Liver (tissue), 9 donors: ENCODE results near the gene HNRNPDL. TPM values are rescaled to one million over a fixed set of nuclear protein-coding genes. Genes with fewer than 3 reads are reported as not detected.

ENCODE experiments used
- DNase-seq: peaks from one replicate; pipeline ENCODE4 v3.0.0-alpha.2; 2017; ENCODE audit warnings: low spot score
- H3K27ac ChIP-seq, 2 donors: one replicate each; pipeline ENCODE4 v1.7.0; 2013; ENCODE audit warnings: inconsistent platforms in 2 of 2, low read length in 2 of 2, control low read depth in 1 of 2, low read depth in 1 of 2, mild to moderate bottlenecking in 1 of 2
- H3K27me3 ChIP-seq, 4 donors: one replicate each; pipeline versions ENCODE4 v1.6.1 to v1.7.0; 2013; ENCODE audit warnings: low read length in 3 of 4, inconsistent platforms in 1 of 4, mild to moderate bottlenecking in 1 of 4, moderate library complexity in 1 of 4; ENCODE audit not compliant: control insufficient read depth in 4 of 4, insufficient read depth in 4 of 4
- H3K36me3 ChIP-seq, 4 donors: one replicate each; pipeline versions ENCODE4 v1.6.1 to v1.7.0; 2013; ENCODE audit warnings: low read length in 3 of 4, mild to moderate bottlenecking in 3 of 4, low read depth in 1 of 4, moderate library complexity in 1 of 4; ENCODE audit not compliant: control insufficient read depth in 4 of 4, insufficient read depth in 3 of 4
- H3K4me1 ChIP-seq, 4 donors: one replicate each; pipeline versions ENCODE4 v1.6.1 to v1.7.0; 2013; ENCODE audit warnings: low read length in 3 of 4, mild to moderate bottlenecking in 3 of 4, moderate library complexity in 1 of 4; ENCODE audit not compliant: control insufficient read depth in 4 of 4, insufficient read depth in 4 of 4
- H3K4me3 ChIP-seq, 3 donors: one replicate each; pipeline versions ENCODE4 v1.6.1 to v1.7.0; 2013; ENCODE audit warnings: low read length in 3 of 3, control low read depth in 1 of 3, low read depth in 1 of 3, mild to moderate bottlenecking in 1 of 3
- H3K9ac ChIP-seq, 2 donors: one replicate each; pipeline ENCODE4 v1.7.0; 2013; ENCODE audit warnings: low read length in 2 of 2, mild to moderate bottlenecking in 2 of 2, moderate library complexity in 2 of 2, control low read depth in 1 of 2, low read depth in 1 of 2
- H3K9me3 ChIP-seq, 4 donors: one replicate each; pipeline versions ENCODE4 v1.6.1 to v1.7.0; 2013; ENCODE audit warnings: low read length in 3 of 4; ENCODE audit not compliant: control insufficient read depth in 4 of 4
- EGR1 ChIP-seq, 2 donors: IDR thresholded peaks; 2 replicates each; pipeline ENCODE4 v1.6.1; 2016 to 2018; ENCODE audit warnings: antibody characterized with exemption in 2 of 2, low read depth in 2 of 2
- FOXA1 ChIP-seq: IDR thresholded peaks from 2 replicates; pipeline ENCODE4 v1.6.1; 2016; ENCODE audit warnings: antibody characterized with exemption
- FOXA2 ChIP-seq: IDR thresholded peaks from 2 replicates; pipeline ENCODE4 v1.6.1; 2016; ENCODE audit warnings: antibody characterized with exemption
- GABPA ChIP-seq, 2 donors: IDR thresholded peaks in 1 of 2; conservative IDR thresholded peaks in 1 of 2; 2 replicates each; pipeline ENCODE4 v1.6.1; 2016; ENCODE audit warnings: antibody characterized with exemption in 2 of 2, mild to moderate bottlenecking in 1 of 2, moderate library complexity in 1 of 2
- HNF4A ChIP-seq, 2 donors: conservative IDR thresholded peaks; 2 replicates each; pipeline ENCODE4 v1.6.1; 2016; ENCODE audit warnings: antibody characterized with exemption in 2 of 2, mild to moderate bottlenecking in 2 of 2
- HNF4G ChIP-seq: IDR thresholded peaks from 2 replicates; pipeline ENCODE4 v1.6.1; 2016; ENCODE audit warnings: antibody characterized with exemption
- JUND ChIP-seq, 2 donors: IDR thresholded peaks; 2 replicates each; pipeline ENCODE4 v1.6.1; 2016; ENCODE audit warnings: antibody characterized with exemption in 2 of 2
- NR2F2 ChIP-seq: IDR thresholded peaks from 2 replicates; pipeline ENCODE4 v1.6.1; 2016; ENCODE audit warnings: antibody characterized with exemption
- RAD21 ChIP-seq, 2 donors: IDR thresholded peaks; 2 replicates each; pipeline ENCODE4 v1.6.1; 2016; ENCODE audit warnings: antibody characterized with exemption in 2 of 2, mild to moderate bottlenecking in 2 of 2
- RXRA ChIP-seq, 2 donors: IDR thresholded peaks; 2 replicates each; pipeline ENCODE4 v1.6.1; 2017 to 2018; ENCODE audit warnings: antibody characterized with exemption in 2 of 2, mild to moderate bottlenecking in 1 of 2
- SP1 ChIP-seq: IDR thresholded peaks from 2 replicates; pipeline ENCODE4 v1.6.1; 2018; ENCODE audit warnings: antibody characterized with exemption, mild to moderate bottlenecking
- TAF1 ChIP-seq: conservative IDR thresholded peaks from 2 replicates; pipeline ENCODE4 v1.6.1; 2016; ENCODE audit warnings: antibody characterized with exemption, mild to moderate bottlenecking
- YY1 ChIP-seq: IDR thresholded peaks from 2 replicates; pipeline ENCODE4 v1.6.1; 2016; ENCODE audit warnings: antibody characterized with exemption, mild to moderate bottlenecking
- whole genome bisulfite sequencing: extraction: QIAGEN DNeasy Blood & Tissue Kit; methylation state at CpG from one replicate; pipeline ENCODE4 v1.1.7; 2013; 5-methylcytosine and 5-hydroxymethylcytosine counted together
- polyA plus RNA-seq, 2 donors: library from polyadenylated mRNA; stranded (reverse) in 1 of 2; unstranded in 1 of 2; fragments of 200-250 nt in 1 of 2; fragments of >200 nt in 1 of 2; fragmentation: Nextera tagmentation in 1 of 2; extraction: Ambion mirVana in 1 of 2; gene quantifications; one replicate each; pipeline versions ENCODE4 v1.2.1 to v1.2.3, GENCODE V29; 2013 to 2015
- total RNA-seq, 2 donors: library from RNA; depleted of rRNA; stranded (reverse); fragments of >200 nt; gene quantifications; one replicate each; pipeline ENCODE4 v1.2.3, GENCODE V29; 2014
- TF ChIP-seq, protein P1 (sequence below): IDR thresholded peaks from 2 replicates; pipeline ENCODE4 v1.6.1; 2016; ENCODE audit warnings: antibody characterized with exemption, mild to moderate bottlenecking
- TF ChIP-seq, protein P2 (sequence below): IDR thresholded peaks from 2 replicates; pipeline ENCODE4 v1.6.1; 2016; ENCODE audit warnings: antibody characterized with exemption
- TF ChIP-seq, protein P3 (sequence below): IDR thresholded peaks from 2 replicates; pipeline ENCODE4 v1.6.1; 2016; ENCODE audit warnings: antibody characterized with exemption
- TF ChIP-seq, protein P4 (sequence below): IDR thresholded peaks from 2 replicates; pipeline ENCODE4 v1.6.1; 2016; ENCODE audit warnings: antibody characterized with exemption
- TF ChIP-seq, protein P5 (sequence below): fragments of 150-350 bp; IDR thresholded peaks from 2 replicates; pipeline ENCODE4 v1.5.1; 2017; ENCODE audit warnings: improper control_type of control experiment, low read depth, low read length; ENCODE audit not compliant: missing input control
- donor health status: healthy.
- donor health status: healthy.
- donor health status: healthy.
- donor health status: healthy.
- donor health status: healthy.

HNRNPDL gene
- total and polyA plus RNA-seq, 4 donors = 53.1 to 57.9 (median 57.6) TPM

DNA sequence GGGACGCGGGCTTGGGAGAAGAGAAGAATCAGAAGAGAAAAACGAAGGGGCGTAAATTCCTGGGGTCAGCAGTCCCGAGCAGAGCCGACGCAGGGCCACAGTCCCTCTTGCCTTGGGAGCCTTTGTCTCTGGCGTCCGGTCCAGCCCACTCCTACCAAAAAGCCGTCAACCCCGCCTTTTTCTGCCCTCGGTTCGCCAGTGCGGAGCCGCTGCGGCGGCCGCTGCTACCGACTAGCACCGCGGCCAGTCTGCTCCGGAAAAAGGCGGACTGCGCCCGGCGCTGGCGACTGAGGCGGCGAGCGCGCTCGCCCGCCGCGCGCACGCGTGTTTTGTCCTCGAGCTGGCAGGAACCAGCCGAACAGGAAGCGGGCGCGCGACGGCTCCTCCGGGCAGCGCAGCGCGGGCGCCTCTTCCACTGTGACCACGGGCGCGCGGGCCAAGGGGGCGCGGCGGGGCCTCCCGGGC, 502 bp downstream of the HNRNPDL start (continued):
- TF ChIP-seq EGR1 (IDR thresholded peaks at IDR 0.05; ENCODE audit: low read depth in 2 of 2) (no peak), RXRA (IDR thresholded peaks at IDR 0.05) (no peak)

DNA sequence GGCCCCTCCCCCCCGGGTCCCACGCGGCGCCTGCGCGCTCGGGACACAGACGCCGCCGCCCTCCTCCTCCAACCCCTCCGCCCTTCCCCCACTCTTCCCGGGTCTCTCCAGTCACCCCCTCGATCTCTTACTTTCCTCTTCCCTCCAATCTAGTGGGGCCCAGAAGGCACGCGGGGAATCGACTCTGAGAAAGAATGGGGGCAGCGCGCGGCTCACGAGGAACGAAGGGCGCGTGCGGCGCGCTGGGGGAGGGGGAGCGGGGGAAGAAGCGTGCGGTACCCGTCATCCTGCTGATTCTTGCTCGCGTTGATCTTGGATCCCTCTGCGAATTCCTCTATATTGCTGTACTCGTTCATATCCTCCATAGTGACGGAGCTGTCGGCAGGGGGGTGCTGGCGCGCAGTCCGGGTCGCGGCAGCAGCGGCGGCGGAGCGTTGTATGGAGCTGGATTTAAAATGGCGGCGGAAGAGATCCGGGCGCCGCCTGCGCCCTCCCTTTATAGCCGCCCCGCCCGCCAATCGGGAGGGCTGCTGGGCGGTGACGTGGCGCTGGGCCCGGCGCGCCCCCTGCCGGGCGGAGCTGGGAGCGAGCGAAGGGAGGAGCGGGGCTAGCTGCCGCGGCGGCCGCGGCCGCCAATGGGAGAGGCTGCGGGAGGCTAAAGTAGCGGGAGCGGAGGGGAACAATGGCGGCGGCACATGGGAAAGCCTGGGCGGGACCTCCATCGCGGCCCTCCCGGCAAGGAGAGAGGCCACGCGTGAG, 1.1 kb downstream of the HNRNPDL start:
- Histone ChIP-seq H3K9ac (peak overlapping the region; percentile 96 to 99), H3K4me3 (peak overlapping the region; percentile 85 to 98 (median 97)), H3K36me3 (peaks cover 5 to 28% (median 28%) of the 10 kb centered on the region in 4 donors), H3K4me1 (peaks cover 0 to 28% (median 22%) of the 10 kb centered on the region in 4 donors), H3K9me3 (no peaks in the 10 kb centered on the region), H3K27ac (peak overlapping the region; percentile 99), H3K27me3 (no peaks in the 10 kb centered on the region)
- under 1% methylated on average over 83 of the region's 83 CpGs for WGBS
- TF ChIP-seq NR2F2 (no peak), HNF4A (conservative IDR thresholded peaks at IDR 0.05) (no peak), EGR1 (IDR thresholded peaks at IDR 0.05; ENCODE audit: low read depth in 2 of 2) (no peak), RAD21 (IDR thresholded peaks at IDR 0.05) (no peak), TAF1 (peak; percentile 61), FOXA2 (no peak), SP1 (peak; percentile 7), YY1 (peak; percentile 97), FOXA1 (no peak), JUND (IDR thresholded peaks at IDR 0.05) (no peak), HNF4G (no peak), GABPA (IDR thresholded peaks at IDR 0.05 in 1 of 2, conservative IDR thresholded peaks at IDR 0.05 in 1 of 2) (no peak), RXRA (IDR thresholded peaks at IDR 0.05) (no peak)
- TF ChIP-seq, protein P1, sequence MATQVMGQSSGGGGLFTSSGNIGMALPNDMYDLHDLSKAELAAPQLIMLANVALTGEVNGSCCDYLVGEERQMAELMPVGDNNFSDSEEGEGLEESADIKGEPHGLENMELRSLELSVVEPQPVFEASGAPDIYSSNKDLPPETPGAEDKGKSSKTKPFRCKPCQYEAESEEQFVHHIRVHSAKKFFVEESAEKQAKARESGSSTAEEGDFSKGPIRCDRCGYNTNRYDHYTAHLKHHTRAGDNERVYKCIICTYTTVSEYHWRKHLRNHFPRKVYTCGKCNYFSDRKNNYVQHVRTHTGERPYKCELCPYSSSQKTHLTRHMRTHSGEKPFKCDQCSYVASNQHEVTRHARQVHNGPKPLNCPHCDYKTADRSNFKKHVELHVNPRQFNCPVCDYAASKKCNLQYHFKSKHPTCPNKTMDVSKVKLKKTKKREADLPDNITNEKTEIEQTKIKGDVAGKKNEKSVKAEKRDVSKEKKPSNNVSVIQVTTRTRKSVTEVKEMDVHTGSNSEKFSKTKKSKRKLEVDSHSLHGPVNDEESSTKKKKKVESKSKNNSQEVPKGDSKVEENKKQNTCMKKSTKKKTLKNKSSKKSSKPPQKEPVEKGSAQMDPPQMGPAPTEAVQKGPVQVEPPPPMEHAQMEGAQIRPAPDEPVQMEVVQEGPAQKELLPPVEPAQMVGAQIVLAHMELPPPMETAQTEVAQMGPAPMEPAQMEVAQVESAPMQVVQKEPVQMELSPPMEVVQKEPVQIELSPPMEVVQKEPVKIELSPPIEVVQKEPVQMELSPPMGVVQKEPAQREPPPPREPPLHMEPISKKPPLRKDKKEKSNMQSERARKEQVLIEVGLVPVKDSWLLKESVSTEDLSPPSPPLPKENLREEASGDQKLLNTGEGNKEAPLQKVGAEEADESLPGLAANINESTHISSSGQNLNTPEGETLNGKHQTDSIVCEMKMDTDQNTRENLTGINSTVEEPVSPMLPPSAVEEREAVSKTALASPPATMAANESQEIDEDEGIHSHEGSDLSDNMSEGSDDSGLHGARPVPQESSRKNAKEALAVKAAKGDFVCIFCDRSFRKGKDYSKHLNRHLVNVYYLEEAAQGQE = peak; percentile 92
- TF ChIP-seq, protein P2, sequence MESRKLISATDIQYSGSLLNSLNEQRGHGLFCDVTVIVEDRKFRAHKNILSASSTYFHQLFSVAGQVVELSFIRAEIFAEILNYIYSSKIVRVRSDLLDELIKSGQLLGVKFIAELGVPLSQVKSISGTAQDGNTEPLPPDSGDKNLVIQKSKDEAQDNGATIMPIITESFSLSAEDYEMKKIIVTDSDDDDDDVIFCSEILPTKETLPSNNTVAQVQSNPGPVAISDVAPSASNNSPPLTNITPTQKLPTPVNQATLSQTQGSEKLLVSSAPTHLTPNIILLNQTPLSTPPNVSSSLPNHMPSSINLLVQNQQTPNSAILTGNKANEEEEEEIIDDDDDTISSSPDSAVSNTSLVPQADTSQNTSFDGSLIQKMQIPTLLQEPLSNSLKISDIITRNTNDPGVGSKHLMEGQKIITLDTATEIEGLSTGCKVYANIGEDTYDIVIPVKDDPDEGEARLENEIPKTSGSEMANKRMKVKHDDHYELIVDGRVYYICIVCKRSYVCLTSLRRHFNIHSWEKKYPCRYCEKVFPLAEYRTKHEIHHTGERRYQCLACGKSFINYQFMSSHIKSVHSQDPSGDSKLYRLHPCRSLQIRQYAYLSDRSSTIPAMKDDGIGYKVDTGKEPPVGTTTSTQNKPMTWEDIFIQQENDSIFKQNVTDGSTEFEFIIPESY = no peak
- TF ChIP-seq, protein P3, sequence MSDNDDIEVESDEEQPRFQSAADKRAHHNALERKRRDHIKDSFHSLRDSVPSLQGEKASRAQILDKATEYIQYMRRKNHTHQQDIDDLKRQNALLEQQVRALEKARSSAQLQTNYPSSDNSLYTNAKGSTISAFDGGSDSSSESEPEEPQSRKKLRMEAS = no peak
- TF ChIP-seq, protein P4, sequence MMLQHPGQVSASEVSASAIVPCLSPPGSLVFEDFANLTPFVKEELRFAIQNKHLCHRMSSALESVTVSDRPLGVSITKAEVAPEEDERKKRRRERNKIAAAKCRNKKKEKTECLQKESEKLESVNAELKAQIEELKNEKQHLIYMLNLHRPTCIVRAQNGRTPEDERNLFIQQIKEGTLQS = no peak
- TF ChIP-seq, protein P5, sequence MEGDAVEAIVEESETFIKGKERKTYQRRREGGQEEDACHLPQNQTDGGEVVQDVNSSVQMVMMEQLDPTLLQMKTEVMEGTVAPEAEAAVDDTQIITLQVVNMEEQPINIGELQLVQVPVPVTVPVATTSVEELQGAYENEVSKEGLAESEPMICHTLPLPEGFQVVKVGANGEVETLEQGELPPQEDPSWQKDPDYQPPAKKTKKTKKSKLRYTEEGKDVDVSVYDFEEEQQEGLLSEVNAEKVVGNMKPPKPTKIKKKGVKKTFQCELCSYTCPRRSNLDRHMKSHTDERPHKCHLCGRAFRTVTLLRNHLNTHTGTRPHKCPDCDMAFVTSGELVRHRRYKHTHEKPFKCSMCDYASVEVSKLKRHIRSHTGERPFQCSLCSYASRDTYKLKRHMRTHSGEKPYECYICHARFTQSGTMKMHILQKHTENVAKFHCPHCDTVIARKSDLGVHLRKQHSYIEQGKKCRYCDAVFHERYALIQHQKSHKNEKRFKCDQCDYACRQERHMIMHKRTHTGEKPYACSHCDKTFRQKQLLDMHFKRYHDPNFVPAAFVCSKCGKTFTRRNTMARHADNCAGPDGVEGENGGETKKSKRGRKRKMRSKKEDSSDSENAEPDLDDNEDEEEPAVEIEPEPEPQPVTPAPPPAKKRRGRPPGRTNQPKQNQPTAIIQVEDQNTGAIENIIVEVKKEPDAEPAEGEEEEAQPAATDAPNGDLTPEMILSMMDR = peak; percentile 97
- DNase-seq = peak; percentile 96
